HCT116 (cell line): Measurements from ENCODE around the gene KIAA0232.

Experiments used
- ATF3 ChIP-seq: IDR thresholded peaks from 2 replicates; pipeline ENCODE4 v1.6.1; 2012
- CTCF ChIP-seq, 3 experiments: fragments of 200-600 bp in 1 of 3; sonication (generic) in 1 of 3; IDR thresholded peaks in 2 of 3; conservative IDR thresholded peaks in 1 of 3; 2 replicates each; pipeline ENCODE4 v1.5.1; 2012 to 2017; ENCODE audit warnings: low read depth in 2 of 3, low read length in 2 of 3, antibody characterized with exemption in 1 of 3, borderline replicate concordance in 1 of 3, control low read depth in 1 of 3, mild to moderate bottlenecking in 1 of 3, mixed read lengths in 1 of 3, mixed run types in 1 of 3, moderate library complexity in 1 of 3; ENCODE audit not compliant: insufficient read depth in 1 of 3
- EGR1 ChIP-seq: IDR thresholded peaks from 2 replicates; pipeline ENCODE4 v1.6.1; 2012; ENCODE audit warnings: low read depth
- EZH2phosphoT487 ChIP-seq: fragments of 200-600 bp; IDR thresholded peaks from 2 replicates; pipeline ENCODE4 v1.6.1; 2018; ENCODE audit warnings: antibody characterized with exemption, borderline replicate concordance
- JUND ChIP-seq: IDR thresholded peaks from 2 replicates; pipeline ENCODE4 v1.6.1; 2012
- POLR2A ChIP-seq: IDR thresholded peaks from 2 replicates; pipeline ENCODE4 v1.7.0; 2011; ENCODE audit warnings: borderline replicate concordance; ENCODE audit not compliant: insufficient read depth, insufficient read length; ENCODE audit errors: extremely low read depth
- POLR2AphosphoS5 ChIP-seq: IDR thresholded peaks from 2 replicates; pipeline ENCODE4 v1.6.1; 2011; ENCODE audit warnings: mild to moderate bottlenecking, low read depth, low read length, moderate library complexity
- RAD21 ChIP-seq: IDR thresholded peaks from 2 replicates; pipeline ENCODE4 v1.6.1; 2012; ENCODE audit warnings: low read depth, mild to moderate bottlenecking
- SIN3A ChIP-seq: IDR thresholded peaks from 2 replicates; pipeline ENCODE4 v1.6.1; 2012; ENCODE audit warnings: low read depth
- SP1 ChIP-seq: IDR thresholded peaks from 2 replicates; pipeline ENCODE4 v1.6.1; 2012; ENCODE audit warnings: low read depth
- SRF ChIP-seq: IDR thresholded peaks from 2 replicates; pipeline ENCODE4 v1.6.1; 2012; ENCODE audit warnings: low read depth
- TF ChIP-seq, protein P1 (sequence below): IDR thresholded peaks from 2 replicates; pipeline ENCODE4 v1.6.1; 2012; ENCODE audit warnings: low read depth
- TF ChIP-seq, protein P2 (sequence below): IDR thresholded peaks from 2 replicates; pipeline ENCODE4 v1.6.1; 2012

GRCh38 chr4:6734165-6734786 is 48.3 kb upstream of the KIAA0232 start:
- TF ChIP-seq POLR2A, result no peak
- TF ChIP-seq RAD21, result no peak
- TF ChIP-seq, protein P1, sequence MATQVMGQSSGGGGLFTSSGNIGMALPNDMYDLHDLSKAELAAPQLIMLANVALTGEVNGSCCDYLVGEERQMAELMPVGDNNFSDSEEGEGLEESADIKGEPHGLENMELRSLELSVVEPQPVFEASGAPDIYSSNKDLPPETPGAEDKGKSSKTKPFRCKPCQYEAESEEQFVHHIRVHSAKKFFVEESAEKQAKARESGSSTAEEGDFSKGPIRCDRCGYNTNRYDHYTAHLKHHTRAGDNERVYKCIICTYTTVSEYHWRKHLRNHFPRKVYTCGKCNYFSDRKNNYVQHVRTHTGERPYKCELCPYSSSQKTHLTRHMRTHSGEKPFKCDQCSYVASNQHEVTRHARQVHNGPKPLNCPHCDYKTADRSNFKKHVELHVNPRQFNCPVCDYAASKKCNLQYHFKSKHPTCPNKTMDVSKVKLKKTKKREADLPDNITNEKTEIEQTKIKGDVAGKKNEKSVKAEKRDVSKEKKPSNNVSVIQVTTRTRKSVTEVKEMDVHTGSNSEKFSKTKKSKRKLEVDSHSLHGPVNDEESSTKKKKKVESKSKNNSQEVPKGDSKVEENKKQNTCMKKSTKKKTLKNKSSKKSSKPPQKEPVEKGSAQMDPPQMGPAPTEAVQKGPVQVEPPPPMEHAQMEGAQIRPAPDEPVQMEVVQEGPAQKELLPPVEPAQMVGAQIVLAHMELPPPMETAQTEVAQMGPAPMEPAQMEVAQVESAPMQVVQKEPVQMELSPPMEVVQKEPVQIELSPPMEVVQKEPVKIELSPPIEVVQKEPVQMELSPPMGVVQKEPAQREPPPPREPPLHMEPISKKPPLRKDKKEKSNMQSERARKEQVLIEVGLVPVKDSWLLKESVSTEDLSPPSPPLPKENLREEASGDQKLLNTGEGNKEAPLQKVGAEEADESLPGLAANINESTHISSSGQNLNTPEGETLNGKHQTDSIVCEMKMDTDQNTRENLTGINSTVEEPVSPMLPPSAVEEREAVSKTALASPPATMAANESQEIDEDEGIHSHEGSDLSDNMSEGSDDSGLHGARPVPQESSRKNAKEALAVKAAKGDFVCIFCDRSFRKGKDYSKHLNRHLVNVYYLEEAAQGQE, result no peak
- TF ChIP-seq POLR2AphosphoS5, result no peak
- no peak for TF ChIP-seq CTCF (IDR thresholded peaks at IDR 0.05 in 2 of 3, conservative IDR thresholded peaks at IDR 0.05 in 1 of 3; ENCODE audit: borderline replicate concordance in 1 of 3, insufficient read depth in 1 of 3, low read depth in 2 of 3, low read length in 2 of 3)
- no peak for TF ChIP-seq EZH2phosphoT487
- TF ChIP-seq SRF, result no peak
- TF ChIP-seq JUND, result no peak
- TF ChIP-seq EGR1, result no peak
- no peak for TF ChIP-seq SIN3A
- TF ChIP-seq SP1, result no peak
- TF ChIP-seq ATF3, result no peak
- TF ChIP-seq, protein P2, sequence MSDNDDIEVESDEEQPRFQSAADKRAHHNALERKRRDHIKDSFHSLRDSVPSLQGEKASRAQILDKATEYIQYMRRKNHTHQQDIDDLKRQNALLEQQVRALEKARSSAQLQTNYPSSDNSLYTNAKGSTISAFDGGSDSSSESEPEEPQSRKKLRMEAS, result no peak
